GM18868 (cell line): ENCODE data around the gene OTULINL.
"Not testable (repeated sequence)": the region's sequence is repeated elsewhere in the genome, so short reads cannot be mapped to it uniquely, and the experiment has no call there.

Experiments used
- ATAC-seq: cut with Tn5 transposase; IDR thresholded peaks from one replicate; pipeline ENCODE4 v1.9.1; 2021; ENCODE audit warnings: mild to moderate bottlenecking, moderate library complexity; ENCODE audit not compliant: unreplicated experiment

The OTULINL gene

DNA sequence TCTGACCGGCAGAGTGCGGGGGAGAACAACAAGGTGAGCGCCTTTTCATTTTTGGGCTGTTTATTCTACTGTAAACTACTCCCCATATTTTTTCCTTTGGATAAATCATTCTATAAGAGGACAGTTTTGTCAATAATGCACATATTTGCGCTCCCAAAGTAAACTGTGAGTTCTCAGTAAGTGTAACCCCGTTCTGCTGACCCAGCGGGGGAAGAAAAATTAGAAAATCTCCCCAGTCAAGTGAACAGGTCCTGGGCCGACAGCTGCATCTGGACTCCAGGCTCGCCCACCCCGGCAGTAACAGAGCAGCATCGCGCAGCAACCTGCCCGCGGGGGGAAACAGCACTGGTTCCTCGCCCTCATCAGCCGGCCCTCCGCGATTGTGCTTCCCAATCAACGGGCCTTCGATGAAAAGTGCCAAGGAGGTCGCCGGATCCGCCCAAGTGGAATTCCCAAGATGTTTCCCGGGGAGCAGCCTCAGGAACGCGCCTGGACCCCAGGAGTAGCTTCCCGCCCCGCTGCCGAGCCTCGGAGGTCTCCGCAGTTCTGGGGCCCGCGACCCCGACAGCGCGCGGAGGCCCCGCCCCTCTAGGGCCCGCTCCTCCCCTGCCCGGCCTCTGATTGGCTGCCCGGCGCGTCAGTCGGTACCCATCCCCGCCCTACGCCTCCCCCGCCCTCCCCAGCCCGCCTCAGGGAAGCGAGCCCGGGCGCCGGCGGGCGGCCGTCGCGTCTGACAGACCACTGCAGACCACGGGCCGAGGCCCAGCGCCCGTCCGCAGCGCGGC lies at the start of gene OTULINL:
OTULINL (plus strand) TSS at position 687 of the 785 bp plus-strand sequence. CDS start 103 bp downstream, outside the sequence.
- ATAC-seq, result peak; percentile 98

DNA sequence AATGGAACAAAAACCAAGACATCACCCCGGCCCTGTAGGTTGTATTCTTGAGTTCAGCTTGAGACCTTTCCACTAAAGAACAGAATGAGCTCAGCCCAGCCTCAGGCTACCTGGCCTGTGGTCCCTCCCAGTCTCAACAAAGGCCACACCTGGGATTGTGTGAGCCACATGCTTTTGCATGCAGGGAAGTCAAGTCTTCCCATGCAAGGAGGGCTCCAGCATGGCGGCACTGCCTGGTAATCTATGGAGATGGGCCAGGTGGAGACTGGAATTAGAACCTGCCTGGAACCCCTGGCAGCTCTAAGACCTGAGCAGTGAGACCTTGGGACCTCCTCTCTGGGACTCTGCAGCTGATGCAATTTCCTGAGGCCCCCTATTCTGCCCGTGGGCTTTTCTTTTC lies 49.4 kb upstream of the OTULINL start:
- ATAC-seq, result no peak

- no peak for ATAC-seq
Measured at GRCh38 chr5:14534773-14535172, 46.8 kb upstream of the OTULINL start.

- no peak for ATAC-seq
Measured at GRCh38 chr5:14545308-14545707, 36.3 kb upstream of the OTULINL start.

DNA sequence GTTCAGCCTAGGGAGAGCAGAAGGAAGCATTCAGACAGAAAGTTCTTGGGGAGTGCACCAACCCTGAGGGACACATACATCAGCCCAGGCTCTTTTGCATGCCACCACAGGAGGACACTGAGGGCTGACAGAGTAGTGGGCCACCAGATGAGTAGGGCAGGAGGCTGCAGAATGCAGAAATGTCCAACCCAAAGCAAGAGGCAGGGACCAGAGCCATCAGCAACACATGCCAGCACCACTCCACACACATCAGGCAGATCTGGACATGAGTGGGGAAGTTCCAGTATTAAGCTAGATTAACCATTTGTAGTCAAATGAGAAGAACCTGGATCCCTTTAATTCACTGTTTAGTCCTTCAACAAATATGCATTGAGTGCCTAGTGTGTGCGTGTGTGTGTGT lies 35.7 kb upstream of the OTULINL start:
- ATAC-seq, result no peak

DNA sequence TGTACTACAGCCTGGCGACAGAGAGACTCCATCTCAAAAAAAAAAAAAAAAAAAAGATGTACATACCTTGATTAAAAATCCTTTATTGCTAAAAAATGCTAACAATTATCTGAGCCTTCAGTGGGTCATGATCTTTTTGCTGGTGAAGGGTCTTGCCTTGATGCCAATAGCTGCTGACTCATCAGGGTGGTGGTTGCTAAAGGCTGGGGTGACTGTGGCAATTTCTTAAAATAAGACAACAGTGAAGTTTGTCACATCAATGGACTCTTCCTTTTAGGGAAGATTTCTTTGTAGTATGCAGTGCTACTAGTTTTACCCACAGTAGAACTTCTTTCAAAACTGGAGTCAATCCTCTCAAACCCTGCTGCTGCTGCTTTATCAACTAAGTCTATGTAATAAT lies 33.9 kb upstream of the OTULINL start:
- no peak for ATAC-seq

DNA sequence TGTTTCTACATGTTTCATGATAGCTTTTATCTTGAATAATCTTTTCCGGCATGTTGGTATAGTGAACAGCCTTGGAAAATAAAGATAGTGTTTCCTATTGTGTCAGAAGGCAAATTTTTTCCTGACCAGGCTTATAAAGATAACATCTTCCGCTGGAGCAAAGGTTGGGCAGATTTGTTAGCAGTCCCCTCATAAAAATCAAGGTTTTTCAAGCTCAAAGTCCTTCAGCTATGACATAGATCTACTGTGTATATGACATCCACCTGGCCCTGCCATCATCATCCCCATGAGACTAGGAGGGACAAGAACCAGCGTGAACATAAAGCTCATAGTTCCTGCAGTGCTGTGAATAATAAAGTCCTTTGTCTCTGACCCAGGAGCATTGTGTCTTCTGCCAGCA lies 30.4 kb upstream of the OTULINL start:
- ATAC-seq, result no peak

- no peak for ATAC-seq
Measured at GRCh38 chr5:14552017-14552416, 29.6 kb upstream of the OTULINL start.

DNA sequence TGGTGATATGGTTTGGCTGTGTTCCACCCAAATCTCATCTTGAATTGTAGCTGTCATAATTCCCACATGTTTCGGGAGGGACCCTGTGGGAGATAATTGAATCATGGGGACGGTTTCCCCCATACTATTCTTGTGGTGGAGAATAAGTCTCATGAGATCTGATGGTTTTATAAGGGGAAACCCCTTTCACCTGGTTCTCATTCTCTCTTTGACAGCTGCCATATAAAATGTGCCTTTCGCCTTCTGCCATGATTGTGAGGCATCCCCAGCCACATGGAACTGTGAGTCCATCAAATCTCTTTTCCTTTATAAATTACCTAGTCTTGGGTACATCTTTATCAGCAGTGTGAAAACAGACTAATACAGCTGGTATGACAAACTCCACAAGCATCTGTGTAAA lies 27.3 kb upstream of the OTULINL start:
- not testable (repeated sequence) for ATAC-seq

GRCh38 chr5:14556015-14556414 lies 25.6 kb upstream of the OTULINL start:
- ATAC-seq, result no peak

GRCh38 chr5:14557203-14557770 lies 24.3 kb upstream of the OTULINL start:
- ATAC-seq, result no peak

DNA sequence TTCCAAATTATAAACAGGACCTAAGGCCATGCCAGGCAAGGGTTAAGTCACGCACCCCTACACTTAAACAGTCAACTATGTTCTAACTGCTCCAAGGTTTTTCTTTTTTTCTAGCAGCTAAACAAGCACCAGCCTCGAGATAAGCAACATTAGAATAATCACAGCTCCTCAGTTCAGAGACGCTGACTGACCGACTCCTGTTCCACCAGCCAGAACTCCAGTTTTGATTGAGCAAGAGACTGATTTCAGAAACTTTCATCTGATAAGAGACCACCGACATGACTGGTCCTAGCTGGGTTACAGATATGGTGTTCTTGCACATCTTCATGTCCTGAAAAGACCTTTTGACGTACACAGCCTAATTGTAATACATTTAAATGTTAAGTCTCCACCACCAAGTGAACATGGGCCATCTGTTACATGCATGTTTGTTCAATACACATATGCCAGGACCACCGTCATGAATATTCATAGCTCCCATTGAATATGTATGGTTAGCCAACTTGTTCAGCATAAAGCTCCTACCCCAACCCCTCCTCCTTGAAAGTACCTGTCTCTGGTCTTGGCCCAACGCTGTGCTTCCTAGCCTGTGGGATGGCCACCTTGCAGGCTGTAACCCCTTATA lies 23.7 kb upstream of the OTULINL start:
- no peak for ATAC-seq

DNA sequence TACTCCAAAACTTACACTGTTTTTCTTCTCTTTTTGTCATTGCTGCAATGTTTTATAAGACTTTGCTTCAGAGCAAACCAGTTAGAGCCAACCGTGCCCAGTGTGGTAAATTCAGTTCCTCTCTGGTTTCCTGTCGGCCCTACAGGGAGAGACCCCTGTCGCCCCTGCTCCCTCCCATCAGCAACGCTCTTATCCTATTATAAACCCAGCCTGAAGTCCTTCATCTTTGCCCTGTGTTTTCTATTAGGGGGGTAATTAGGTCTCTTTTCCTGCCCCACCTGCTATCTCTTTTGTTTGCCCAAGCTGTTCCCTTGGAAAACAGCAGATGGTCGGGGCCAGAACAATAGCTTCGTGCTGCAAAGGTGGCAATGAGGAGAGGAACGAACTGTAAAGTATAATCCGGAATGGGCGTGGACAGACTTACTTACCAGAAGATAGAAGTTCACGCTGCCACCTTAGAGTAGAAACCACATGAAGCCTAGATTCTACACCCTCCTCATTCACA lies 21.4 kb upstream of the OTULINL start:
- no peak for ATAC-seq

DNA sequence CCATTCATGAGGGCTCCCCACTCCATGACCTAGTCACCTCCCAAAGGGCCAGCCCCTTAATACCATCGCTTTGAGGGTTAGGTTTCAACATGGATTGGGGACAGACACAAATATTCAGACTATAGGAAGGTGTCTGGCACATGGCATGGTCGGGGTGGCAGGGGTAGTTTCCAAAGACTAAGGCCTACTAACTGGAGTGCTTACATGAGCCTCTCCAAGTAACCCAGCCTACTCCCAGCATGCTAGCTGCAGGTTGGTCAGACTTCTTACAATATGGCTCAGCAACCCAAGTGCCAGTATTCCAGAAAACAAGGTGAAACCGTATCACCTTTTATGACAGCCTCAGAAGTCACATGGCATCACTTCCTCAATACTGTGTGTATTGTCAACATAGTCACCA lies 19.9 kb upstream of the OTULINL start:
- ATAC-seq, result no peak

- no peak for ATAC-seq
Measured at GRCh38 chr5:14568333-14568732, 13.3 kb upstream of the OTULINL start.

GRCh38 chr5:14569948-14570691 lies 11.5 kb upstream of the OTULINL start:
- no peak for ATAC-seq

DNA sequence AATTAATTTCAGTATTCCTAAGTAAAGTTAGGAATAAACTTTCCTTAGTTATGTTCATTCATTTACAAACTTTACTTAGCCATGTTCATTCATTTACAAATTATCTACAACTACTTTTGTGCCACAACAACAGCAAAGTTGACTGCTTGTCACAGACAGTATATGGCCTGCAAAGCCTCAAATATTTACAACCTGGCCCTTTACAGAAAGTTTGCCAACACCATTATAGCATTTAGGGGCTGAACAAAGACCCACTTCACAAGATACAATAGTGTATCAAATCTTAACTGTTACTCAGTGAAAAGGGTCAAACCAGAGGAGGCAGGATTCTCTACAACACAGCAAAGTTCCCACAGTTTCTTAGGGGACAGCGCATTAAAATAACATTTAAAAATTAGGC lies 9.7 kb upstream of the OTULINL start:
- no peak for ATAC-seq

GRCh38 chr5:14572385-14572784 lies 9.2 kb upstream of the OTULINL start:
- ATAC-seq, result no peak

- no peak for ATAC-seq
Measured at GRCh38 chr5:14572836-14573235, 8.8 kb upstream of the OTULINL start.

DNA sequence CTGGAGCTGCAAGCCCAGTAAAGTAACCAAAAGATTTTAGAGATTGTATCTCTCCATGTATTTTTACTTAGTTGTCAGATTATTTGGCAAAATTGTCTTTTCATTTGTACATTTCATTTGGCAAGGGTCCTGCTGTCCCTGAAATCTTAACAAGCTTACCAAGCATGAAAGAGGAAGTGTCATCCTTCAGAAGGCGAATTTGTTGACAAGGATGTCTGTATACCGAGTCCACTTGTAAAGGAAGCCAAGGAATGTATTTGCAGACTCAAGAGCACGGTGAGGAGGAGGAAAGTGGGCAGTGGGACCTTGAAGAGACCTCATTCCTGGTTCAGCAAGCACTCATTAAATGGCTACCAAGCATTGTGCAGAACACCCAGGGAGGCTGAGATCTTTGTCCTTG lies 7.5 kb upstream of the OTULINL start:
- no peak for ATAC-seq

GRCh38 chr5:14574891-14575508 lies 6.6 kb upstream of the OTULINL start:
- no peak for ATAC-seq
